HepG2 (cell line): ENCODE data around the gene TSHZ2. TPM values are rescaled to one million over a fixed set of nuclear protein-coding genes. Genes with fewer than 3 reads are reported as not detected.

Experiments
- ARID4A ChIP-seq: sonication (generic); formaldehyde crosslinking; IDR thresholded peaks from 2 replicates; pipeline ENCODE4 v1.5.0; 2020; ENCODE audit warnings: mild to moderate bottlenecking, missing genetic modification reagents, borderline replicate concordance
- DBP ChIP-seq: sonication (generic); formaldehyde crosslinking; IDR thresholded peaks from 2 replicates; pipeline ENCODE4 v1.4.0; 2020; ENCODE audit warnings: missing genetic modification reagents; ENCODE audit errors: not compliant biosample characterization
- MATR3 ChIP-seq: sonication (generic); formaldehyde crosslinking; IDR thresholded peaks from 2 replicates; pipeline ENCODE4 v1.4.0; 2020; ENCODE audit warnings: missing genetic modification reagents
- PHF21A ChIP-seq: sonication (generic); formaldehyde crosslinking; IDR thresholded peaks from 2 replicates; pipeline ENCODE4 v1.5.0; 2020; ENCODE audit warnings: mild to moderate bottlenecking, missing genetic modification reagents
- SNAI1 ChIP-seq: sonication (generic); formaldehyde crosslinking; IDR thresholded peaks from 2 replicates; pipeline ENCODE4 v1.5.0; 2020; ENCODE audit warnings: mild to moderate bottlenecking, missing genetic modification reagents, borderline replicate concordance
- ZFP62 ChIP-seq: sonication (generic); formaldehyde crosslinking; IDR thresholded peaks from 2 replicates; pipeline ENCODE4 v1.4.0; 2020; ENCODE audit warnings: missing genetic modification reagents
- ZNF282 ChIP-seq: fragments of 450-650 bp; IDR thresholded peaks from 2 replicates; pipeline ENCODE4 v1.6.1; 2018; ENCODE audit not compliant: partially characterized antibody
- ZNF296 ChIP-seq: sonication (generic); formaldehyde crosslinking; conservative IDR thresholded peaks from 2 replicates; pipeline ENCODE4 v1.5.0; 2020; ENCODE audit warnings: mild to moderate bottlenecking, missing genetic modification reagents
- ZNF318 ChIP-seq: sonication (generic); formaldehyde crosslinking; IDR thresholded peaks from 2 replicates; pipeline ENCODE4 v1.4.0; 2020; ENCODE audit warnings: mild to moderate bottlenecking, missing genetic modification reagents
- ZNF460 ChIP-seq: sonication (generic); formaldehyde crosslinking; IDR thresholded peaks from 2 replicates; pipeline ENCODE4 v1.5.1; 2020; ENCODE audit warnings: missing genetic modification reagents, mild to moderate bottlenecking, borderline replicate concordance
- ZNF766 ChIP-seq: sonication (generic); formaldehyde crosslinking; IDR thresholded peaks from 2 replicates; pipeline ENCODE4 v1.5.0; 2020; ENCODE audit warnings: missing genetic modification reagents, borderline replicate concordance
- ZNF839 ChIP-seq: sonication (generic); formaldehyde crosslinking; IDR thresholded peaks from 2 replicates; pipeline ENCODE4 v1.4.0; 2020; ENCODE audit warnings: missing genetic modification reagents, mild to moderate bottlenecking, borderline replicate concordance
- polyA plus RNA-seq, 8 experiments: library from polyadenylated mRNA; depleted of rRNA in 3 of 8; stranded (reverse) in 7 of 8; unstranded in 1 of 8; fragments of >200 nt; fragmentation: Illumina TruSeq in 4 of 8; extraction: Trizol in 4 of 8; gene quantifications; 2 replicates each; pipeline versions ENCODE4 v1.2.1 to v1.2.3, GENCODE V29; 2011 to 2016; ENCODE audit warnings: low read depth in 4 of 8, missing spikeins in 1 of 8, mixed read lengths in 1 of 8; ENCODE audit not compliant: insufficient read depth in 1 of 8
- total RNA-seq, 5 experiments: library from RNA; depleted of rRNA; stranded (reverse); fragments of >200 nt; fragmentation: Illumina TruSeq; extraction: Trizol; gene quantifications; 2 replicates each; pipeline ENCODE4 v1.2.3, GENCODE V29; 2016; ENCODE audit warnings: low read depth in 1 of 5

Gene TSHZ2
- total and polyA plus RNA-seq, 2 of the 13 experiments (the other 11 are each of a cell fraction or from before 2014, with no cell fraction given): 0.01 TPM; not detected in 1

- TF ChIP-seq ARID4A (CRISPR knock-in tag): no peak
- no peak for TF ChIP-seq SNAI1 (CRISPR knock-in tag)
- no peak for TF ChIP-seq ZNF766 (CRISPR knock-in tag)
- no peak for TF ChIP-seq ZNF282
- TF ChIP-seq MATR3: no peak
- TF ChIP-seq ZNF296 (CRISPR knock-in tag): no peak
- TF ChIP-seq ZNF460 (CRISPR knock-in tag): no peak
- TF ChIP-seq ZNF318 (CRISPR knock-in tag): no peak
- TF ChIP-seq DBP: no peak
- TF ChIP-seq PHF21A (CRISPR knock-in tag): peak; percentile 48; the same call in 1 of the 2 replicates
- no peak for TF ChIP-seq ZFP62
- no peak for TF ChIP-seq ZNF839 (CRISPR knock-in tag)
These were observed 105.4 kb downstream of the TSHZ2 start (continued) for GRCh38 chr20:53077373-53078205.
